Peyer's patch (tissue), 4 donors: Measurements from ENCODE around the gene STXBP1. TPM values are rescaled to one million over a fixed set of nuclear protein-coding genes. Genes with fewer than 3 reads are reported as not detected.

Source experiments
- DNase-seq, 3 donors: peaks; one replicate each; pipeline ENCODE4 v3.0.0-alpha.2; 2017 to 2019
- H3K27ac ChIP-seq, 4 donors: fragments of 200-600 bp; sonication (generic); one replicate each; pipeline ENCODE4 v1.5.1; 2016 to 2019
- H3K27me3 ChIP-seq, 2 donors: fragments of 200-600 bp; sonication (generic); one replicate each; pipeline ENCODE4 v1.5.1; 2019
- H3K36me3 ChIP-seq, 3 donors: fragments of 200-600 bp; sonication (generic); one replicate each; pipeline ENCODE4 v1.5.1; 2016 to 2019
- H3K4me1 ChIP-seq, 4 donors: fragments of 200-600 bp; sonication (generic); one replicate each; pipeline ENCODE4 v1.5.1; 2016 to 2019
- H3K4me3 ChIP-seq, 4 donors: fragments of 200-600 bp; sonication (generic); 1 replicate in 3 of 4; 2 replicates in 1 of 4; pipeline ENCODE4 v1.5.1; 2016 to 2019; ENCODE audit warnings: mild to moderate bottlenecking in 1 of 4
- H3K9me3 ChIP-seq, 4 donors: fragments of 200-600 bp; sonication (generic); one replicate each; pipeline ENCODE4 v1.5.1; 2016 to 2019; ENCODE audit warnings: mild to moderate bottlenecking in 1 of 4
- CTCF ChIP-seq, 6 experiments: fragments of 450-650 bp in 4 of 6; fragments of 200-600 bp in 2 of 6; sonication (generic) in 1 of 6; IDR thresholded peaks; one replicate each; pipeline ENCODE4 v1.5.1; 2017 to 2019; ENCODE audit warnings: antibody characterized with exemption in 6 of 6, mild to moderate bottlenecking in 3 of 6, moderate library complexity in 1 of 6
- POLR2A ChIP-seq, 2 donors: fragments of 450-650 bp; IDR thresholded peaks; one replicate each; pipeline ENCODE4 v1.5.1; 2017; ENCODE audit warnings: antibody characterized with exemption in 2 of 2, mild to moderate bottlenecking in 2 of 2, moderate library complexity in 2 of 2
- total RNA-seq, 4 donors: library from RNA; depleted of rRNA; stranded (reverse); fragments of >200 nt; gene quantifications; one replicate each; pipeline ENCODE4 v1.1.0, GENCODE V29; 2016

Gene STXBP1
- total RNA-seq, 4 donors from 2014 or later = 4.4 to 90.8 (median 12.6) TPM

GRCh38 chr9:127720865-127721227 lies 108.8 kb downstream of the STXBP1 start:
- no peak overlapping the region for H3K27ac ChIP-seq
- no peaks in the 10 kb centered on the region for H3K27me3 ChIP-seq
- no peak for TF ChIP-seq POLR2A (IDR thresholded peaks at IDR 0.05)
- no peak for TF ChIP-seq CTCF (IDR thresholded peaks at IDR 0.05)

GRCh38 chr9:127721391-127721821 lies 109.3 kb downstream of the STXBP1 start:
- Histone ChIP-seq H3K4me1 (peaks cover 0 to 7% (median 0%) of the 10 kb centered on the region in 4 donors), H3K27ac (no peak overlapping the region), H3K4me3 (no peak overlapping the region), H3K9me3 (no peaks in the 10 kb centered on the region), H3K27me3 (no peaks in the 10 kb centered on the region), H3K36me3 (no peaks in the 10 kb centered on the region)
- no peak for TF ChIP-seq CTCF (IDR thresholded peaks at IDR 0.05)
- no peak for TF ChIP-seq POLR2A (IDR thresholded peaks at IDR 0.05)
- no peak for DNase-seq

More at GRCh38 chr9:127720865-127721227, 108.8 kb downstream of the STXBP1 start:
- H3K36me3 ChIP-seq = no peaks in the 10 kb centered on the region
- H3K4me3 ChIP-seq = no peak overlapping the region
- H3K9me3 ChIP-seq = no peaks in the 10 kb centered on the region
- DNase-seq = no peak
- peaks cover 0 to 7% (median 4%) of the 10 kb centered on the region in 4 donors for H3K4me1 ChIP-seq

- no peaks in the 10 kb centered on the region for H3K9me3 ChIP-seq
- DNase-seq = no peak
- TF ChIP-seq CTCF (IDR thresholded peaks at IDR 0.05) (no peak), POLR2A (IDR thresholded peaks at IDR 0.05) (no peak)
Observed at GRCh38 chr9:127722055-127722745, 110.1 kb downstream of the STXBP1 start.

GRCh38 chr9:127723013-127723412 lies 110.9 kb downstream of the STXBP1 start:
- no peak overlapping the region for H3K27ac ChIP-seq
- H3K27me3 ChIP-seq = no peaks in the 10 kb centered on the region
- H3K36me3 ChIP-seq = no peaks in the 10 kb centered on the region
- H3K9me3 ChIP-seq = no peaks in the 10 kb centered on the region
- TF ChIP-seq POLR2A (IDR thresholded peaks at IDR 0.05) (no peak), CTCF (IDR thresholded peaks at IDR 0.05) (no peak)
- H3K4me1 ChIP-seq = peaks cover 0 to 7% (median 0%) of the 10 kb centered on the region in 4 donors
- DNase-seq = no peak
- H3K4me3 ChIP-seq = no peak overlapping the region

More at GRCh38 chr9:127722055-127722745, 110.1 kb downstream of the STXBP1 start:
- Histone ChIP-seq H3K36me3 (no peaks in the 10 kb centered on the region), H3K27ac (no peak overlapping the region), H3K4me1 (peaks cover 0 to 7% (median 0%) of the 10 kb centered on the region in 4 donors), H3K27me3 (no peaks in the 10 kb centered on the region), H3K4me3 (no peak overlapping the region)

- TF ChIP-seq CTCF (IDR thresholded peaks at IDR 0.05) (no peak), POLR2A (IDR thresholded peaks at IDR 0.05) (no peak)
- no peaks in the 10 kb centered on the region for H3K36me3 ChIP-seq
- DNase-seq = no peak
- H3K27ac ChIP-seq = no peak overlapping the region
- peaks cover 0 to 7% (median 0%) of the 10 kb centered on the region in 4 donors for H3K4me1 ChIP-seq
- no peaks in the 10 kb centered on the region for H3K27me3 ChIP-seq
- no peak overlapping the region for H3K4me3 ChIP-seq
- no peaks in the 10 kb centered on the region for H3K9me3 ChIP-seq
Observed at GRCh38 chr9:127723444-127723843, 111.4 kb downstream of the STXBP1 start.
